Ovary (tissue), 9 donors: Measurements from ENCODE around the gene NOC4L. TPM values are rescaled to one million over a fixed set of nuclear protein-coding genes. Genes with fewer than 3 reads are reported as not detected.
A peak's percentile ranks its signal among the peaks of the same experiment; 100 is the strongest.

Experiments
- DNase-seq, 5 donors: peaks; one replicate each; pipeline ENCODE4 v3.0.0-alpha.2; 2019 to 2020
- H3K27ac ChIP-seq, 2 donors: fragments of 200-600 bp; one replicate each; pipeline versions ENCODE4 v1.5.1 to v1.8.0; 2019 to 2022
- H3K27me3 ChIP-seq: fragments of 200-600 bp; one replicate; pipeline ENCODE4 v1.8.0; 2022
- H3K36me3 ChIP-seq: fragments of 200-600 bp; sonication (generic); one replicate; pipeline ENCODE4 v1.5.1; 2019
- H3K4me1 ChIP-seq: one replicate; pipeline ENCODE4 v1.8.1; 2013; ENCODE audit warnings: mild to moderate bottlenecking, moderate library complexity; ENCODE audit not compliant: insufficient read depth
- H3K4me3 ChIP-seq: fragments of 200-600 bp; sonication (generic); one replicate; pipeline ENCODE4 v1.5.1; 2017
- H3K9me3 ChIP-seq, 2 donors: fragments of 200-600 bp in 1 of 2; sonication (generic) in 1 of 2; one replicate each; pipeline versions ENCODE4 v1.5.1 to v1.8.1; 2013 to 2019; ENCODE audit warnings: mild to moderate bottlenecking in 1 of 2, moderate library complexity in 1 of 2
- CTCF ChIP-seq, 3 donors: fragments of 450-650 bp in 2 of 3; fragments of 200-600 bp in 1 of 3; IDR thresholded peaks; one replicate each; pipeline versions ENCODE4 v1.5.1 to v1.8.0; 2016 to 2022; ENCODE audit warnings: antibody characterized with exemption in 3 of 3, mild to moderate bottlenecking in 1 of 3
- EP300 ChIP-seq: sonication (generic); formaldehyde crosslinking; IDR thresholded peaks from one replicate; pipeline ENCODE4 v1.6.1; 2017; ENCODE audit warnings: antibody characterized with exemption
- POLR2A ChIP-seq: fragments of 450-650 bp; IDR thresholded peaks from one replicate; pipeline ENCODE4 v1.6.1; 2017; ENCODE audit warnings: antibody characterized with exemption, mild to moderate bottlenecking, moderate library complexity
- WGBS, 3 donors: extraction: QIAGEN DNeasy Blood & Tissue Kit in 1 of 3; methylation state at CpG; one replicate each; pipeline versions ENCODE4 v1.1.5 to v1.1.7; 2013 to 2017; 5-methylcytosine and 5-hydroxymethylcytosine counted together
- intact Hi-C, 4 donors: fragments of 100-400 bp; cut with DNase I; formaldehyde crosslinking; loops; one replicate each; pipeline versions ENCODE4 v1.11.0 to v1.15.1; 2022 to 2023
- polyA plus RNA-seq, 2 donors: library from polyadenylated mRNA; stranded (reverse); fragments of 200-250 nt in 1 of 2; fragments of 350-450 nt in 1 of 2; fragmentation: Illumina TruSeq in 1 of 2; extraction: RNeasy Lipid Tissue Mini Kit (QIAGEN cat#74804) in 1 of 2; gene quantifications; one replicate each; pipeline ENCODE4 v1.2.3, GENCODE V29; 2013 to 2014
- total RNA-seq, 7 donors: library from RNA; depleted of rRNA in 2 of 7; stranded (reverse); fragments of >200 nt in 2 of 7; fragmentation: NEBNext Ultra II Directional in 3 of 7; extraction: Animal tissue kit (Norgen Biotek cat#: 25700) in 3 of 7; gene quantifications; one replicate each; pipeline versions ENCODE4 v1.1.0 to v1.2.4, GENCODE V29; 2016 to 2023
- donor health status: DM: no; HTN: no; CAD: no; lungs with moderate emphysema.
- donor health status: DM: no; HTN: no; CAD: no.
- donor health status: Bipolar disorder and iron deficiency.
- donor health status: DM: yes; HTN: yes; CAD: no.
- donor health status: DM: no; HTN: no; CAD: no.
- donor health status: DM: yes; HTN: yes; CAD: no.

The NOC4L gene
- total and polyA plus RNA-seq, 9 donors = 1.2 to 24.6 (median 18.5) TPM

GRCh38 chr12:132138941-132139871 lies 5.1 kb upstream of the NOC4L start:
- Histone ChIP-seq H3K4me1 (peaks cover 7% of the 10 kb centered on the region), H3K4me3 (no peak overlapping the region), H3K9me3 (no peaks in the 10 kb centered on the region), H3K36me3 (no peaks in the 10 kb centered on the region), H3K27ac (no peak overlapping the region), H3K27me3 (no peaks in the 10 kb centered on the region)
- TF ChIP-seq EP300 = no peak
- TF ChIP-seq CTCF (IDR thresholded peaks at IDR 0.05) = no peak
- no peak for TF ChIP-seq POLR2A
- WGBS, 3 donors = 92 to 95% (median 92%) methylated on average over 34 of the region's 34 CpGs
- intact Hi-C loops = no loop called here
- peak in 1 of 5 donors; percentile 21 for DNase-seq

- Histone ChIP-seq H3K9me3 (no peaks in the 10 kb centered on the region), H3K27ac (no peak overlapping the region), H3K4me3 (no peak overlapping the region), H3K4me1 (peaks cover 10% of the 10 kb centered on the region), H3K27me3 (no peaks in the 10 kb centered on the region), H3K36me3 (no peaks in the 10 kb centered on the region)
- DNase-seq = peak in 1 of 5 donors; percentile 24
- intact Hi-C loops = loop anchor here in 1 of 4 donors (5.0 kb wide), 1 partner anchor 352 kb away; the partner anchor contains the start of gene FBRSL1
- WGBS, 3 donors = 91 to 95% (median 93%) methylated on average over 15 to 27 of the region's 27 CpGs
- TF ChIP-seq CTCF (IDR thresholded peaks at IDR 0.05) (no peak), EP300 (no peak), POLR2A (no peak)
Measured at GRCh38 chr12:132139912-132140311, 4.3 kb upstream of the NOC4L start.

GRCh38 chr12:132140501-132140900 lies 3.8 kb upstream of the NOC4L start:
- WGBS, 3 donors = 87 to 96% (median 95%) methylated on average over 14 to 15 of the region's 15 CpGs
- peak in 1 of 5 donors; percentile 18 for DNase-seq
- Histone ChIP-seq H3K4me3 (no peak overlapping the region), H3K27me3 (no peaks in the 10 kb centered on the region), H3K4me1 (peaks cover 14% of the 10 kb centered on the region), H3K27ac (no peak overlapping the region), H3K9me3 (no peaks in the 10 kb centered on the region), H3K36me3 (no peaks in the 10 kb centered on the region)
- no peak for TF ChIP-seq CTCF (IDR thresholded peaks at IDR 0.05)
- TF ChIP-seq EP300 = no peak
- no peak for TF ChIP-seq POLR2A
- intact Hi-C loops = loop anchor here in 1 of 4 donors (5.0 kb wide), 1 partner anchor 352 kb away; the partner anchor contains the start of gene FBRSL1

GRCh38 chr12:132140918-132141841 lies 3.1 kb upstream of the NOC4L start:
- intact Hi-C loops = loop anchor here in 1 of 4 donors (5.0 kb wide), 1 partner anchor 351 kb away; the partner anchor contains the start of gene FBRSL1
- WGBS, 3 donors = 90 to 95% (median 91%) methylated on average over 35 to 38 of the region's 38 CpGs
- no peaks in the 10 kb centered on the region for H3K36me3 ChIP-seq

More at GRCh38 chr12:132140918-132141841, 3.1 kb upstream of the NOC4L start:
- Histone ChIP-seq H3K27ac (no peak overlapping the region), H3K27me3 (no peaks in the 10 kb centered on the region), H3K4me3 (no peak overlapping the region), H3K4me1 (peaks cover 17% of the 10 kb centered on the region), H3K9me3 (no peaks in the 10 kb centered on the region)
- DNase-seq = peak in 1 of 5 donors; percentile 22
- TF ChIP-seq CTCF (IDR thresholded peaks at IDR 0.05) (no peak), POLR2A (no peak), EP300 (no peak)
